GM12801 (cell line): ENCODE results near the gene ARHGAP10.

ENCODE experiments used
- CTCF ChIP-seq: IDR thresholded peaks from one replicate; pipeline ENCODE4 v1.5.1; 2011; ENCODE audit warnings: control low read depth; ENCODE audit not compliant: insufficient read length; ENCODE audit errors: extremely low read depth

The ARHGAP10 gene

GRCh38 chr4:148097801-148098200 lies 365.9 kb downstream of the ARHGAP10 start:
- TF ChIP-seq CTCF = no peak

- TF ChIP-seq CTCF = no peak
Measured at GRCh38 chr4:148101235-148101634, 369.3 kb downstream of the ARHGAP10 start.

GRCh38 chr4:148101790-148102189 lies 369.9 kb downstream of the ARHGAP10 start:
- TF ChIP-seq CTCF = no peak

GRCh38 chr4:148103597-148104355 lies 371.9 kb downstream of the ARHGAP10 start:
- no peak for TF ChIP-seq CTCF

GRCh38 chr4:148108766-148109165 lies 376.9 kb downstream of the ARHGAP10 start:
- TF ChIP-seq CTCF = no peak

- no peak for TF ChIP-seq CTCF
Measured at GRCh38 chr4:148109216-148109615, 377.3 kb downstream of the ARHGAP10 start.

GRCh38 chr4:148110169-148110568 lies 378.3 kb downstream of the ARHGAP10 start:
- TF ChIP-seq CTCF = no peak
